NCI-H2107 treated with DMSO at 0.1 percent for 48 hours (cell line): ENCODE data around the gene TPMT.
A peak's percentile ranks its signal among the peaks of the same experiment; 100 is the strongest.
"Not testable (repeated sequence)": the region's sequence is repeated elsewhere in the genome, so short reads cannot be mapped to it uniquely, and the experiment has no call there.

ENCODE experiments used
- DNase-seq: peaks from one replicate; lab custom pipeline; 2025; ENCODE audit not compliant: unreplicated experiment; lab: John Stamatoyannopoulos, UW

The TPMT gene

DNA sequence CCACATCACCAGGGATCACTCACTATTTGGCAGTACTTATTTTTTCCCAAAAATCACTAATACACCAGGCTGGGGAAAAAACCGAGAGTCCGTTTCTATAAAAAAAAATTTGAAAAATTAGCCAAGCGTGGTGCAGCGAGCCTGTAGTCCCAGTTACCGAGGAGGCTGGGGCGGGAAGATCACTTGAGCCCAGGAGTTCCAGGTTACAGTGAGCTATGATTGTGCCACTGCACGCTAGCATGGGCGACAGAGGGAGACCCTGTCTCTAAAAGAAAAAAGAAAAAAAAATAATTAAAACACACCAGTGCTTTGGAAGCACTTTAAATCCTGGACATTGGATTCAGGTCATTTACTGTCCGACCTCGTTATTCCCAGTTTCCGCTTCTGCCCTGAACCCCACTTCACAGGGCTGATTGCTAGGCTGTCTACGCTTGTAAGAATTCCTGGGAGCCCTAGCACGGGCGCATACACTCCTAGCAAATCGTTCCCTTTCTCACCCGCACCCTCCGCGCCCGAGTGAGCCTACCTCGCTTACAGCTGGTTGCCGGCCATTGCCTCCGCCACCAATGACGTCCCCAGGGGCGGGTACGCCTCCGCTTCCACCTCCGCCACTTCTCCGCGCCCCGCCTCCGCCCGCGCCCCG, at the start of gene TPMT:
Gene TPMT (minus strand): TSS at position 571 of the 643 bp plus-strand sequence. CDS start 5,950 bp downstream, outside the sequence.
- peak; percentile 70 for DNase-seq

DNA sequence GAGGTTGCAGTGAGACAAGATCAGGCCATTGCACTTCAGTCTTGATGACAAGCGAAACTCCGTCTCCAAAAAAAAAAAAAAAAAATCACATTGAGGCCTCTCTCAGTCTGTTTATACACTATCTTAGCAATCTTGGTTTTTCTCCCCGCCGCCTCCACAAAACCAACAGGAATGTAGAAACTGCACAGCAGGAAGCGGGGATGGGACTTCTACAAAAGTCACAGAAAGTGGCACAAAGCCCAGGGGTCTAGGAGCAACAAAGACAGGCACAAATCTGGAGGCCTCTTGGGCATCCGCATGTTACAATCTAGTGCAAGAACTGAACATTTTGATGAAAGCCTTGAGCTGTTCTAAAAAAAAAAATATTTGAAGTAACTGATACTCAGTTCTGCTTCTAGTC, 48.9 kb upstream of the TPMT start:
- DNase-seq, result no peak

DNA sequence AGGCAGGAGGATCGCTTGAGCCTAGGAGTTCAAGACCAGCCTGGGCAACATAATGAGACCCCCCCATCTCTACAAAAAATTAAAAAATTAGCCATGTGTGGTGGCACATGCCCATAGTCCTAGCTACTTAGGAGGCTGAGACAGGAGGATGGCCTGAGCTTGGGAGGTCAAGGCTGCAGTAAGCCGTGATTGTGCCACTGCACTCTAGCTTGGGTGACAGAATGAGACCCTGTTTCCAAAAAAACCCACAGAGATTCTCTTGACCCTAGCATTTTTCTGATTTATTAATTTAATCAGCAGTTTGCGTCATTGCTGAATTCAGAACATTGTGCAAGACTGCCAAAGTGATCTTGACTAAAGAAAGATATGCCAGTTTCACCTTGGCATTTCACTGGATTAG, 37.1 kb upstream of the TPMT start:
- DNase-seq, result no peak

DNA sequence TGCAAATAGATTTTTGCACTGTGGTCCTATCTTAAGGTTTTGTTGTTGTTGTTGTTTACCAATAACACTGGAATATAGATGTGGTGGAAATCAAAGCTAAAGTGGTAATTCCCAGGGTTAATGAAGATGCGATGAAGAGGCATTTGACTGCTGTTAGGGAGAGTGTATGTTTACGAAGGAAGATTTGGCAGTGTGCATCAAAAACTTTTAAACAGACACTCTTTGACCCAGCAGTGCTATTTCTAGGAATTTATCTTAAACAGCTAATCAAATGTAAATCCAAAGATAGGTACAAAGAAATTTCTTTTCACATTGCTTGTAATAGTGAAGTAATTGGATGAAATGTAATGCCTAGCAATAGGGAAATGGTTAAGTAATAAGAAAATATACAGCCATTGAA, 34.3 kb upstream of the TPMT start:
- DNase-seq, result no peak

DNA sequence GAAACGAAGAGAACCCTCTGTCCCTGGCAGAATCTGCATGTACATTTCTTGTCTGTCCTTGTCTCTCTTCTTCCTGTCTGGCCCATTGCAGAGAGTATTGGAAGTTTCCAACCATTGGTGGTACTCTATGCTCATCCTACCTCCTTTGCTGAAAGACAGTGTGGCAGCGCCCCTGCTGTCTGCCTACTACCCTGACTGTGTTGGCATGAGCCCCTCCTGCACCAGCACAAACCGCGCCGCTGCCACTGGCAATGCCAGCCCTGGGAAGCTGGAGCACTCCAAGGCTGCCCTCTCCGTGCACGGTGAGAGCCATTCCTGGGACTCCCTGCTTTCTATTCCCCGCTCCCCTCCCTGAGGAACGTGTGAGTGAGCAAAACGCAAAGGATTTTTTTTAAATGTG, 32.8 kb upstream of the TPMT start:
- DNase-seq, result no peak

DNA sequence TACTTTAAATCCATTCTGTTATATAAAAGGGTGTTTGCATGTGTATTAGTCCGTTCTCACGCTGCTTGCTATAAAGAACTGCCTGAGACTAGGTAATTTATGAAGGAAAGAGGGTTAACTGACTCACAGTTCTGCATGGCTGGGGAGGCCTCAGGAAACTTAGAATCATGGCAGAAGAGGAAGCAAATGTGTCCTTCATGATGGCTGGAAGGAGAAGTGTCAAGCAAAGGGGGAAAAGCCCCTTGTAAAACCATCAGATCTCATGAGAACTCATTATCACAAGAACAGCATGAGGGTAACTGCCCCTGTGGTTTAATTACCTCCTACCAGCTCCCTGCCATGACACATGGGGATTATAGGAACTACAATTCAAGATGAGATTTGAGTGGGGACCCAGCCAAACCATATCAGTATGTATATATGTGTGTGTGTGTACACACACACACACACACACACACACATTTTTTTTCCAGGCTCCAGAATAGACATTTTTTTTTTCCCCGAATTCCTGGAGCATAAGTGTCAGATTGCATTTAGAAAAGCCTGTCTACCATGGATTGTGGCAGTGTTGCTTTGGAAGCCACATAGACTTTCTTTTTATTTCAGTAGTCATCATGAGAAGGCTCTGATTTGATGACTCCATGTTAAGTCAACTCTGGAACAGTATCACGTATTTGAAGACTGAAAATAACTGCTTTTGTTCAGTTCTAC, 31.8 kb upstream of the TPMT start:
- DNase-seq, result no peak

DNA sequence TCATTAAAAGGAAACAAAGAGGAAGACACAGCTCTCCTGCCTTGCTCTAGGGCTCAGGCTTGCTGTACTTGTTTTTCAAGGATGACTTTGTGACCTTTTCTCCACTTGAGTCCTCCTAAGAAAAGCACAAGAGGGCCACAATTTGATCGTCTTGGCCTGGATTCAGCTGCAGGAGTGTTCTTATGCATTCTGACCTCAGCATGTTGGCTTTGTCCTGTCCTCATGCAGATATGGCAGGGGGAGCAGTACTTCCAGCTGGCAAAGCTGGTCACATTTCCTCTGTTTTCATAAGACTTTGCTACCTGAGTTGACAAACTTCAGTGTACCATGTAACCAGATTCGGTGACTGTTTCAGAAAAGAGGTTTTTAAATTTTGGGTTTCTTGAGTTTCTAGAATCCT, 31.2 kb upstream of the TPMT start:
- DNase-seq, result no peak

DNA sequence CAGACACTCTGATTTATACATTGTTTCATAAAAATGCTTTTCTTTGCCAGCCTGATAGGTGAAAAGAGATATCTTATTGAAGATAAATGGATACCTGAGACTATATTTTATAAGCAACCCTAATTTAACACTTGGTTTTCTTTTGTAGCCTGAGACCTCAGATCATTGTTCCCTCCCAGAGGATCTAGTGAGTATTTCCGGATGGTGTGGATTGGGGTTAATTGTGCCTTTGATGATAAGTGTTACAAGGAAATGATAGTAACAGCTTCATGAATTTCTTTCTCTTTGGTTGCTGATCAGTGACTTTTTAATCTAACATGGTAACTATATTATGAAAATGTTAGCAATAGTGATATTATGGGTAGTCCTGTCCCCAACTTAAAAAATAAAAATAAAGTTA, 30.7 kb upstream of the TPMT start:
- DNase-seq, result peak; percentile 5

DNA sequence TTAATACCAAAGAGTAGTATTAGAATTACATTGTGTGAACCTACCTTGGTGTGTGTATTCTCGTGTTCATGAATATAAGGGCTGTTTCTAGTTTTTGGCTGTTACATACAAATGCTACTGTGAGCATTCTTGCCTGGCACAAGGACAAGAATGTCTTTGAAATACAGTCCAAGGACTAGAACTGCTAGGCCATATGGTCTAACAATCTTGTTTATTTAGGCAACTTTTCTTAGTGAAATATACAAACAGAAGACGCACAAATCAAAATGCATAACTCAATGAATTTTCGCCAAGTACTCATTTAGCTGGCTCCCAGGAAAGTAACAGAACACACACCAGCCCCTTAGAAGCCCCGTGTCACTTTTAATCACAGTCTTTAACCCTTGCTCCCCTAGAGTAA, 28.9 kb upstream of the TPMT start:
- no peak for DNase-seq

DNA sequence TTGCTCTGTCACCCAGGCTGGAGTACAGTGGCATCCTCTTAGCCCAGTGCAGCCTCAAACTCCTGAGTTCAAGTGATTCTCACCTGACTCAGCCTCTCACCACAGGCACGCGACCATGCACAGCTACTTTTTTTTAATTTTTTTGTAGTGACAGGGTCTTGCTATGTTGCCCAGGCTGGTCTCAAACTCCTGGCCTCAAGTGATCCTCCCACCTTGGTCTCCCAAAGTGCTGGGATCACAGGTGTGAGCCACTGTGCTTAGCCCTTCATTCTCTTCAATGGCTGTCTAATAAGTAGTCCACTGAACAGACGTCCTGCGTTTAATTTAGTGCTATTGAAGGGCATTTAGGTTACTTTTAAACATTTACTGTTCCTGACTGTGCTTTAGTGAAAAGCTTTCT, 27.7 kb upstream of the TPMT start:
- no peak for DNase-seq

DNA sequence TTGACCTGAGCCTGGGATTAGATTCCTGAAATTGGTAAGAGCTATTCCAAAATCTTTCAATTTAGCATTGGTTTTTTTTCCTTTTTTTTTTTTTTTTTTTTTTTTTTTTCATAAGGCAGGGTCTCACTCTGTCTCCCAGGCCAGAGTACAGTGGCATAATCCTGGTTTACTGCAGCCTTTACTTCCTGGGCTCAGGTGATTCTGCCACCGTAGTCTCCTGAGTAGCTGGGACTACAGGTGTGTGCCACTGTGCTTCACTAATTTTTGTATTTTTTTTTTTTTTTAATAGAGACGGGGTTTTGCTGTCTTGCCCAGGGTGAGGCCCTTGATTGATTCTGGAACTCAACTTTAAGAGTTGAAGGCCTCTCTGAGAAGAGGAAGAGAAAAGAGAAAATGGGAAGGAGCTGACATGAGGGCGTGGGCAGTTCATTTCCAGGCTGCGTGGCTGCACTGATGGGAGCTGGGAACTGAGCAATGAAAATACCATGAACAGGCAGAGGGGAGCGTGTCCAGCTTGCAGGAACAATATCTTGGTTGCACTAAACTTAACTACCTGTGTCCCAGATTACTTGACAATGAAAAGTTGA, 25.0 kb upstream of the TPMT start:
- DNase-seq, result no peak

DNA sequence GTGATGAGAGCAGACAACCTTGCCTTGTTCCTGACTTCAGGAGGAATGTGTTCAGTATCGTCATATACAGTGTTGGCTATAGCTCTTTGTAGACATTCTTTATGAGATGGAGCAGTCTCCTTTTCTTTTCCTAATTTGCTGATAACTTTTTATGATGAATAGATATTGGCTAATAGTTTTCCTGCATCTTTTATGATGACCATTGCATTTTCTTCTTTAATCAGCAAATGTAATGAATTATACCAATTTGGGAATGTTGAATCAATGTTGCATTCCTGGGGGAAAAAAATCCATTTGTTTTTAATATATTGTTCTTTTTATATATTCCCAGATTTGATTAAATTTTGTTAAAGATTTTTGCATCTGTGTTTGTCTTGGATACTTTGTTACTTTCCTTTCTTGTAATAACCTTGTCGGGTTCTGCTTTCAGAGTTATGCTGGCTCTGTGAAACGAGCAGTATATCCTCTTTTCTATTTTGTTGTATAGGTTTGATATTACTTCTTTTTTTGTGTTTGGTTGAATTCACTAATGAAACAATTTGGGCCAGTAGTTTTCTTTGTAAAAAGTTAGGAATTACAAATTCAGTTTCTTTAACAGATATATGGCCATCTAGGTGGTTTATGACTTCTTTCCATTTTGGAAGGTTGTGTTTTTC, 24.2 kb upstream of the TPMT start:
- no peak for DNase-seq

DNA sequence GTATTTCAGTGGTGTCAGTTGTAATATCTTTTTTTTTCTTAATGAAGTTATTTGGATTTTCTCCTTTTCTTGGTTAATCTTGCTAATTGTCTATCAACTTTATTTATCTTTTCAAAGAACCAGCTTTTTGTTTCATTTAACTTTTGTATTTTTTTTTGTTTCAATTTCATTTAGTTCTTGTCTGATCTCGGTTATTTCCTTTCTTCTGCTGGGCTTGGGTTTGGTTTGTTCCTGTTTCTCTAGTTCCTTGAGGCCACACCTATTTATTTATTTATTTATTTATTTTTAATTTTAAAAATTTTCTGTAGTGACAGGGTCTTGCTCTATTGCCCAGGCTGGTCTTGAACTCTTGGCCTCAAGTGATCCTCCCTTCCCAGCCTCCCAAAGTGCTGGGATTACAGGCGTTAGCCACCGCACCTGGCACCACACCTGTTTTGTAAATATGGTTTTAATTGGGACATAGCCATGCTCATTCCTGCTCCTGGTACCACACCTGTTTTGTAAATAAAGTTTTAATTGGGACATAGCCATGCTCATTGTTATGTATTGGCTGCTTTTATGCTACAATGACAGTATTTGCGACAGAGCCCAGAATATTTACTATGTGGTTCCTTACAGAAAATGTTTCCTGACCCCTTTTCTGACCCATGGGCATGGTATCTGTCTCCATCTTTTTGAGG, 22.5 kb upstream of the TPMT start:
- DNase-seq, result no peak

DNA sequence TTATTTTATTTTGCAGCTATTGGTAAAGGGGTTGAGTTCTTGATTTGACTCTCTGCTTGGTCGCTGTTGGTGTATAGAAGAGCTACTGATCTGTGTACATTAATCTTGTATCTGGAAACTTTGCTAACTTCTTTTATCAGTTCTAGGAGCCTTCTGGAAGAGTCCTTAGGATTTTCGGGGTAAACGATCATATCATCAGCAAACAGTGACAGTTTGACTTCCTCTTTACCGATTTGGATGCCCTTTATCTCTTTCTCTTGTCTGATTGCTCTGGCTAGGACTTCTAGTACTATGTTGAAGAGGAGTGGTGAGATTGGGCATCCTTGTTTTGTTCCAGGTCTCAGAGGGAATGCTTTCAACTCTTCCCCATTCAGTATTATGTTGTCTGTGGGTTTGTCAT, 21.3 kb upstream of the TPMT start:
- not testable (repeated sequence) for DNase-seq

DNA sequence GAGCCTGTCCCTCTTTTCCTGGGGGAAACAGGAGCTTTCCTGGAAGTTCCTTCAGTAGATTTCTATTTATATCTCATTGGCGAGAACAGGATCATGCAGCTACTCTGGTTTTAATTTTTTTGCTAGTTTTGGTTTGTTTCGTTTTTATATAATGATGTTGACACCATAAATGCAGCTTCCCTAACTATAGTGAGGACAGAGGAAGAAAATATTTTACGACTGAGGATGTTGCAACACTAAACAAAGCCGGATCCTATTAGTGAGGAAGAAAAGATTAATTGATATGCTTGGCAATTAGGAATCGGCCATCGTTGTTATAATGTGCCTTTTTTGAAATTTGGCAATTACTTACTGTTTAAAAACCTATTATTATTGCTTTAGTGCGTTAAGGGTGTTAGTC, 17.0 kb upstream of the TPMT start:
- DNase-seq, result no peak

DNA sequence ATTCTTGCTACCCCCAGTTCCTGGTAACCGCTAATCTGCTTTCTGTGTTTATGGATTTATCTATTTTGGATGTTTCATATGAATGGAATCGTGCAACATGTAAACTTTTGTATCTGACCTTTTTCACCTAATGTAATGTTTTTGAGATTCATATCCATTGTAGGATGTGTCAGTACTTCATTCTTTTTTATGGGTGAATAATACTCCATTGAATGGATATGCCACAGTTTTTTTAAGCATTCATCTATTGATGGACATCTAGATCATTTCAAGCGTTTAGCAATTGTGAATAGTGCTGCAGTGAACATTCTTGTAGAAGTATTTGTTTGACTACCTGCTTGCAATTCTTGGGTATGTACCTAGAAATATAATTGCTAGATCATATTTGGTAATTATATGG, 13.4 kb upstream of the TPMT start:
- no peak for DNase-seq

DNA sequence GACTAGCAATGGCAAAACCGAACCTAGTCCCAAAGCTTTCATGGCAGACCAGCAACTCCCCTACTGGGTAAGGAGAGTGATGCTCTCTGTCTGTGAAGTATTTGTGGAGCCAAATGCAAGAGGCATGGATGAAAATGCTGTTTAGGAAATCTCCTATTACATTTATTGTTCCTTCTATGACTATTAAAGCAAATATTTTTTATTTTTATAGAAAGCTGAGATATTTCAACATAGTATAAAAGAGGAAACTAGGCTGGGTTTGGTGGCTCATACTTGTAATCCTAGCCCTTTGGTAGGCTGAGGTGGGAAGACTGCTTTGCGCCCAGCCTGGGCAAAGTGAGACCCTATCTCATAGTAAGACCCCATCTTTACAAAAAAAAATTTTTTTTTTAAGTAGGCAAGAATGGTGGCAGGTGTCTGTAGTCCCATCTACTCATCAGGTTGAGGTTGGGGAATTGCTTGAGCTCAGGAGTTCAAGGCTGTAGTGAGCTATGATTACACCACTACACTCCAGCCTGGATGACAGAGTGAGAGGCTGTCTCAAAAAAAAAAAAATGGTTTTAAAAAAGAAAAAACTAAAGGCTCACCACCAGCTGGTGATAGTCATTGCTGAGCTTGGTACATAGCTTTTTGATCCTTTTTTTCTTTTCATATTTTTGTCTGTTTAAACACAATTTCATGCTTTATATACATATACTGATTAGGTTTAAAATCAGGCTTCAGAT, 11.6 kb upstream of the TPMT start:
- DNase-seq, result no peak

DNA sequence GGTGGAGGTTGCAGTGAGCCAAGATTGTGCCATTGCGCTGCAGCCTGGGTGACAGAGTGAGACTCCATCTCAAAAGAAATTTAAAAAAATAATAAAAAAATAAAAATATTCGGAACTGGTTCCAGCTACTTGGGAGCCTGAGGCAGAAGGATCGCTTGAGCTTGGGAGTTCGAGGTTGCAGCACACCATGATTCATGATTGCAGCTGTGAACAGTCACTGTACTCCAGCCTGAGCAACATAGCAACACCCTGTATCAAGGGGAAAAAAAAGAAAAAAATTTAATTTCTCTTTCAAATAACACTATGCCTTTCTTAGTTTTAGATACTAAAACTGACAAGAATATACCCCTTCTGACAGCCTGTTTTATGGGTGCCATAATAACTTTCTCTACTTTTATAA, 10.9 kb upstream of the TPMT start:
- DNase-seq, result no peak

DNA sequence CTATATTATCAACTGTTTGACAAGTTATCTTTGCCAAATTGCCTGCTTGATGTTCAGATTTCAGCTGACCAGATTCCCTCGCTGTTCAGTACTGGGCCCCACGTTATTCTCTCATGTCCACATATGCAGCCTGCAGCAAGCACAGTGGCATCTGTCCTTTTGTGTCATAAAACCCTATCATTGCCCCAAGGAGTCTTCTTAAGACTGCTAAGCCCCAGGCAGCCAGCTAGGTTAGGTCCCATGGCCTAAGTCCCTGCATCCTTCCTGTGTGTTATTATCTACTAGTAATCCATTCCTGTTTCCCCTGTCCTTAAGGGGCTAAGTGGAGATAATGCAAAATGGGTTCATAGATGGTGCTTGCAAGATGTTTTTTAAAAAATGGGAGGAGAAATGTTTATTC, 7.5 kb upstream of the TPMT start:
- DNase-seq, result no peak

DNA sequence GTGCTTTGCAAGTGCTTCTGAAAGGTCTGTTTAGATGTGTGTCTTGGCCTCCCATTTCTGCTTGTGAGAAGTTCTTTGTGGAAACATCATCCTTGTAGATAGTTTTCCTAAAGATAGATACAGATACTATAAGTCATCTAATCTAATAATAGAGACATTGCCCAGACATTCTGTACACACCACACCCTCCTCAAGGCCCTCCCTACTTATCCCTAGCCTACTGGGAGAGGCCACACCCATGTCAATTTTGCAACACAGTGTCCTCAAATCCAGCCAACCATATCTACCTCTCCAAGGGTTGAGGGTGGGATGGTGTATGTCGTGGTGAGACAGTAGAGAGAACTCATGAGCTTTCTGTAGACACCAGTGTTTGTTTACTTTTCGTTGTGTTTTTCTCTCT, 6.6 kb upstream of the TPMT start:
- no peak for DNase-seq

DNA sequence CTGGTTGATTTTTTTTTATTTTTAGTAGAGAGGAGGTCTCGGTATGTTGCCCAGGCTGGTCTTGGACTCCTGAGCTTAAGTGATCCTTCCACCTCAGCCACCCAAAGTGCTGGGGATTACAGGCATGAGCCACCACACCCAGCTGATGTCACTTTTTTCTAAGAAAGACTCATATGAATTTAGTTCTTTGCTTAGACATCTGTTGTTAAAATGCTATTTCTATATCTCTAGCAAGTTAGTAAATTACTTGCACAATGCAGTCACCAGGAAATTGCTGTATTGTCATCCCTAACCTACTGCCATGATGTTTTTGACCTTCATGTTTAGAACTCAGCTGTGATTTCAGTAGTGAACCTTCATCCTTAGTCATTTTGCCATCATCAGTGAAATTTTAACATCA, 6.0 kb upstream of the TPMT start:
- no peak for DNase-seq
